Measurements from ENCODE around the gene MTHFD1L.

The MTHFD1L gene

DNA sequence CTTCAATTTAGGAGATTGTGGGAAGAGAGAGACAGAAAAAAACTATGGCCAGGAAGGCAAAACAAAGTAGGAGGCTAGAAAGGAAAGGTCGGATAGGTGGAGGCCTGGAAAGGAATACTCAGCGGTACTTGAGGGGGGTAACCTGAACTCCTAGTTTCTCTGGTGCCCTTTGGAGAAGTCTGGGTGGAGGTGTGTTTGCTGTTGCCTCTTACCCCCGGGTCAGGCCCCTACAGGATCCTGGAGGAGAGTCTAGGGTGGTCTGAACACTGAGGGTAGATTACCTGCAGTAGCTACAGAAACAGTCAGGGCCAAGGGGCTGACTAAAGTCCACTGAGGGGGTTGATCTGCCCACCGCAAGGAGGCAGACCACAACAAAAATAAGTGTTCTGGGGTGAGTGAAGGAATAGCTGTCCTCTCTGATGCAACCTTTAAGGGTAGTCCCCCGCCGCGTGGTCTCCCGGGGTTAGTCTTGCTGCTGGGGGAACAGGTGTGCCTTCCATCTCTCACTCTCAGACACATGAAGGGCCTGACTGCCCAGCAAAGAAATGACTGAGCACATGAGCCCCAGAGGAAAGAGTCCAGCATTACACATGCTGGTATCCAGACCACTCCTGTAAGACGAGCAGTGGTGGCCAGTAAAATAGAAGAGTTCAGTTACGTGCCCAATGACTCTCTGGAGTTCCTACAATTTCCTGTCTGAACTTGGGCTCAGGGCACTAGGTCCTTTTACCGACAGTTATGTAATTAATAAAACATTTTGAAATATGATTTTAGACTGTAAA, 59.5 kb downstream of the MTHFD1L start:
- Histone ChIP-seq H3K27ac (peak overlapping the region; percentile 61), H3K27me3 (no peaks in the 10 kb centered on the region), H3K36me3 (no peaks in the 10 kb centered on the region), H3K4me3 (ENCODE audit: low read depth in 1 of 2, low read length in 1 of 2) (peak overlapping the region in 1 of 2 experiments; percentile 6), H3K9me3 (no peaks in the 10 kb centered on the region), H3K4me1 (ENCODE audit: control insufficient read depth in 1 of 2, insufficient read depth in 1 of 2, low read depth in 1 of 2, low read length in 1 of 2) (peaks cover 27 to 37% of the 10 kb centered on the region in 2 experiments)
- TF ChIP-seq, protein P1, sequence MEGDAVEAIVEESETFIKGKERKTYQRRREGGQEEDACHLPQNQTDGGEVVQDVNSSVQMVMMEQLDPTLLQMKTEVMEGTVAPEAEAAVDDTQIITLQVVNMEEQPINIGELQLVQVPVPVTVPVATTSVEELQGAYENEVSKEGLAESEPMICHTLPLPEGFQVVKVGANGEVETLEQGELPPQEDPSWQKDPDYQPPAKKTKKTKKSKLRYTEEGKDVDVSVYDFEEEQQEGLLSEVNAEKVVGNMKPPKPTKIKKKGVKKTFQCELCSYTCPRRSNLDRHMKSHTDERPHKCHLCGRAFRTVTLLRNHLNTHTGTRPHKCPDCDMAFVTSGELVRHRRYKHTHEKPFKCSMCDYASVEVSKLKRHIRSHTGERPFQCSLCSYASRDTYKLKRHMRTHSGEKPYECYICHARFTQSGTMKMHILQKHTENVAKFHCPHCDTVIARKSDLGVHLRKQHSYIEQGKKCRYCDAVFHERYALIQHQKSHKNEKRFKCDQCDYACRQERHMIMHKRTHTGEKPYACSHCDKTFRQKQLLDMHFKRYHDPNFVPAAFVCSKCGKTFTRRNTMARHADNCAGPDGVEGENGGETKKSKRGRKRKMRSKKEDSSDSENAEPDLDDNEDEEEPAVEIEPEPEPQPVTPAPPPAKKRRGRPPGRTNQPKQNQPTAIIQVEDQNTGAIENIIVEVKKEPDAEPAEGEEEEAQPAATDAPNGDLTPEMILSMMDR (IDR thresholded peaks at IDR 0.05), result no peak

DNA sequence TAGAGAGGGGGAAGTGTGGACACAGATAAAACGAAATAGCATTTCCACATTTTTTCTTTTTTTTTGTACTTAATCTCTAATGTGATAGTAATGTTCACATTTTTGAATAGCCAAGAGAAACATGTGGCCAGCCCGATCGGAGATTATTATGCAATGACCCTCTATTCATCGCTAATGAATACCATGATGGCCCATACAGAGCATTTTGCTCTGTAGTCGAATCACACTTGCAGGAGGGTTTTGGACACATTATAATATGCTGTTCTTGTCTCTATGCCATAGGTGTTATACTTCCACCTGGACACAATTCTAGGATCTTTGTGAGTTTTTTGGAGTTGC, 60.1 kb downstream of the MTHFD1L start:
- peak overlapping the region in 1 of 2 experiments; percentile 6 for H3K4me3 ChIP-seq (ENCODE audit: low read depth in 1 of 2, low read length in 1 of 2)
- no peaks in the 10 kb centered on the region for H3K27me3 ChIP-seq
- peak overlapping the region; percentile 61 for H3K27ac ChIP-seq
- H3K36me3 ChIP-seq, result no peaks in the 10 kb centered on the region
- H3K4me1 ChIP-seq (ENCODE audit: control insufficient read depth in 1 of 2, insufficient read depth in 1 of 2, low read depth in 1 of 2, low read length in 1 of 2), result peaks cover 27 to 37% of the 10 kb centered on the region in 2 experiments
- H3K9me3 ChIP-seq, result no peaks in the 10 kb centered on the region
- TF ChIP-seq, protein P1 (IDR thresholded peaks at IDR 0.05), result no peak

DNA sequence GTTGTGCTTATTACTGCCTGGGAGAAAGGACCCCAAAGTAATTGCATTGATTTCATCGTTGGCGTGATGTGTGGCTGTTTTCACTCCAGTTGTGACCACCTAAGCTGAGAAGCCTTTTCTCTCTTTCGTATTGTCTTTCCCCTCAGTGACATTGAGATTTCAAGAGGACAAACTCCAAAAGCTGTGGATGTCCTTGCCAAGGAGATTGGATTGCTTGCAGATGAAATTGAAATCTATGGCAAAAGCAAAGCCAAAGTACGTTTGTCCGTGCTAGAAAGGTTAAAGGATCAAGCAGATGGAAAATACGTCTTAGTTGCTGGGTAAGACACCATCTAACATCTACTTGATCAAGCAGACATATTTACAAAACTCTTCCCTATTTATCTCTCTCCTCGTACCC, 60.5 kb downstream of the MTHFD1L start:
- peaks cover 27 to 37% of the 10 kb centered on the region in 2 experiments for H3K4me1 ChIP-seq (ENCODE audit: control insufficient read depth in 1 of 2, insufficient read depth in 1 of 2, low read depth in 1 of 2, low read length in 1 of 2)

DNA sequence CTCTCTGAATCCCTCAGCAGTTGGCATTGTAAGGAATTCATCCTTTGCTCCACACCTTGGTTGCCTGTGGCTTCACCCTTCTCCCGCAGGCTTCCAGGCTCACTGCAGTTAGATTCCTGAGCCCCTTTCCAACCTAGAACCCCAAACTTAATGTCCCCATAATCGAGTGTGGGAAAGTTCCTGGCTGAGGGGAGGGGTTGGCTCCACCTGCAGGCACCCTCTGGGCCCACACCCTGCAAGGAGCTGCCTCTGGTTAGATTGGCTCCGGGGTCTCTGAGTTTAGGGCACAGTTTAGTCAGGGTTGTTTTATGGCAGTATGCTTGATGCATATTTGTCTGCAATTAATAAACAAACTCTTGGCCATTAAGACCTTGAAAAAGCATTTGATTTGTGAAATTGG, 63.4 kb downstream of the MTHFD1L start:
- TF ChIP-seq, protein P1 (IDR thresholded peaks at IDR 0.05), result no peak
- H3K4me1 ChIP-seq (ENCODE audit: control insufficient read depth in 1 of 2, insufficient read depth in 1 of 2, low read depth in 1 of 2, low read length in 1 of 2), result peaks cover 27 to 37% of the 10 kb centered on the region in 2 experiments
- no peaks in the 10 kb centered on the region for H3K9me3 ChIP-seq
- no peak overlapping the region for H3K4me3 ChIP-seq (ENCODE audit: low read depth in 1 of 2, low read length in 1 of 2)
- no peaks in the 10 kb centered on the region for H3K27me3 ChIP-seq
- H3K36me3 ChIP-seq, result no peaks in the 10 kb centered on the region
- no peak overlapping the region for H3K27ac ChIP-seq

More for the DNA sequence above, 60.5 kb downstream of the MTHFD1L start:
- Histone ChIP-seq H3K4me3 (ENCODE audit: low read depth in 1 of 2, low read length in 1 of 2) (peak overlapping the region in 1 of 2 experiments; percentile 6), H3K27me3 (no peaks in the 10 kb centered on the region), H3K27ac (peak overlapping the region; percentile 61), H3K9me3 (no peaks in the 10 kb centered on the region), H3K36me3 (no peaks in the 10 kb centered on the region)
- TF ChIP-seq, protein P1 (IDR thresholded peaks at IDR 0.05), result no peak

DNA sequence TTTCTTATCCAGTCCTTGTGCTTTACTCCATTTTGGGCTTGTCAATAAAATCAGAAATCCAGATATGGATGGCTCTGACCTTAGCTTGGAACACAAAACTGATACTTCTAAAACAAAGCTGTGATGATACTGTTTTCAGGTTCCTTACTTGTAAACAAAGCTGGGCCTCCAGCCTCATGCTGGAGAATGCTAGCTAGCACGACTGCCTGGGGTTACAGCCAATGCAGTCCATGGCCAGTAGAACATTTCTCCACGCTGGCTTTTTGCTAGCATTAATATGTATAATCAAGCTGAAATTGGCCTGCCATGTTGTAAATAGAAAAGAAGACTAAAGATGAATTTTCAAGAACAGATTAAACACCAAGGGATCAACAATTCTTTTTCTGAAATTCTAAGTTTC, 63.9 kb downstream of the MTHFD1L start:
- H3K27me3 ChIP-seq, result no peaks in the 10 kb centered on the region
- no peak overlapping the region for H3K4me3 ChIP-seq (ENCODE audit: low read depth in 1 of 2, low read length in 1 of 2)
- no peaks in the 10 kb centered on the region for H3K9me3 ChIP-seq
- H3K36me3 ChIP-seq, result no peaks in the 10 kb centered on the region
- peaks cover 27 to 32% of the 10 kb centered on the region in 2 experiments for H3K4me1 ChIP-seq (ENCODE audit: control insufficient read depth in 1 of 2, insufficient read depth in 1 of 2, low read depth in 1 of 2, low read length in 1 of 2)
- TF ChIP-seq, protein P1 (IDR thresholded peaks at IDR 0.05), result no peak
- H3K27ac ChIP-seq, result no peak overlapping the region

Data from neutrophil (primary cell).